Stomach (tissue), 4 donors: ENCODE measurements around the gene GLDN.

ENCODE experiments used
- CTCF ChIP-seq, 7 experiments: fragments of 450-650 bp in 4 of 7; fragments of 200-600 bp in 3 of 7; sonication (generic) in 3 of 7; IDR thresholded peaks; one replicate each; pipeline ENCODE4 v1.5.1; 2016 to 2019; ENCODE audit warnings: antibody characterized with exemption in 7 of 7, control low read depth in 2 of 7, mild to moderate bottlenecking in 1 of 7
- POLR2A ChIP-seq, 4 donors: fragments of 450-650 bp; IDR thresholded peaks; one replicate each; pipeline ENCODE4 v1.6.1; 2016; ENCODE audit warnings: antibody characterized with exemption in 4 of 4, control low read depth in 2 of 4, mild to moderate bottlenecking in 1 of 4, moderate library complexity in 1 of 4

DNA sequence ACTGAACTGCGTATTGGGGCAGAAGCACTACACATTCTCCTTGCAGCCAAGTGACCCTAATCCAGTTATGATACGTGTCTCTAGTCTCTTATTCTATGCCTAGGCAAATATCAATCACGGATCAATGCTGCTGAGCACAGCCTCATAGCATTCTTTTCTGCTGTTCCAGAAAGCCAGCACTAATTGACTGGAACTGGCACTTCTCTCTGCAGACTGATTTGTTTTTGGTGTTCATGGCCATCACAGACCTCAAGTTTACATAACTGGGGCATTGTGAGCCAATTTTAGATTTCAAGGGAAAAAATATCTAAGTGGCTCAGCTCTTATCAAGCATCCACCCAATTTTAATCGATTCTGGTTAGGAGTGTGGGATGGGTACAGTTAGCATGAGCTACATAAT is 37.9 kb downstream of the GLDN start:
- TF ChIP-seq POLR2A (IDR thresholded peaks at IDR 0.05): no peak
- no peak for TF ChIP-seq CTCF (IDR thresholded peaks at IDR 0.05)
